GM23338 (cell line): ENCODE measurements around the gene STK36.

Experiments used
- CREB1 ChIP-seq: fragments of 250-450 bp; sonication (Bioruptor Pico); IDR thresholded peaks from 2 replicates; pipeline ENCODE4 v1.5.0; 2020; ENCODE audit warnings: low read depth, mild to moderate bottlenecking, moderate library complexity
- ETS1 ChIP-seq: IDR thresholded peaks from 2 replicates; pipeline ENCODE4 v1.6.1; 2016; ENCODE audit warnings: antibody characterized with exemption
- EZH2 ChIP-seq: fragments of 200-600 bp; sonication (generic); IDR thresholded peaks from one replicate; pipeline ENCODE4 v1.8.0; 2017; ENCODE audit warnings: antibody characterized with exemption, mild to moderate bottlenecking, low read depth; ENCODE audit not compliant: unreplicated experiment
- EZH2phosphoT487 ChIP-seq: fragments of 200-600 bp; sonication (generic); IDR thresholded peaks from one replicate; pipeline ENCODE4 v1.8.1; 2018; ENCODE audit warnings: antibody characterized with exemption; ENCODE audit not compliant: unreplicated experiment
- JUNB ChIP-seq: IDR thresholded peaks from one replicate; pipeline ENCODE4 v1.6.1; 2016; ENCODE audit warnings: antibody characterized with exemption; ENCODE audit not compliant: unreplicated experiment
- POLR2AphosphoS5 ChIP-seq: IDR thresholded peaks from 2 replicates; pipeline ENCODE4 v1.6.1; 2016; ENCODE audit warnings: antibody characterized with exemption, low read depth
- STAT1 ChIP-seq: IDR thresholded peaks from one replicate; pipeline ENCODE4 v1.6.1; 2016; ENCODE audit warnings: antibody characterized with exemption; ENCODE audit not compliant: unreplicated experiment
- ZNF331 ChIP-seq: fragments of 250-450 bp; sonication (Bioruptor Pico); IDR thresholded peaks from 2 replicates; pipeline ENCODE4 v1.5.0; 2020; ENCODE audit warnings: low read depth, mild to moderate bottlenecking, moderate library complexity
- TF ChIP-seq, protein P1 (sequence below), 2 experiments: fragments of 200-600 bp in 1 of 2; sonication (generic) in 1 of 2; conservative IDR thresholded peaks; 2 replicates each; pipeline versions ENCODE4 v1.5.1 to v1.6.1; 2016 to 2017; ENCODE audit warnings: antibody characterized with exemption in 2 of 2, low read depth in 2 of 2, mild to moderate bottlenecking in 2 of 2, moderate library complexity in 1 of 2
- TF ChIP-seq, protein P2 (sequence below): IDR thresholded peaks from one replicate; pipeline ENCODE4 v1.6.1; 2018; ENCODE audit warnings: antibody characterized with exemption; ENCODE audit not compliant: unreplicated experiment
- TF ChIP-seq, protein P3 (sequence below): fragments of 250-450 bp; sonication (Bioruptor Pico); IDR thresholded peaks from 2 replicates; pipeline ENCODE4 v1.5.0; 2020; ENCODE audit warnings: mild to moderate bottlenecking, moderate library complexity

DNA sequence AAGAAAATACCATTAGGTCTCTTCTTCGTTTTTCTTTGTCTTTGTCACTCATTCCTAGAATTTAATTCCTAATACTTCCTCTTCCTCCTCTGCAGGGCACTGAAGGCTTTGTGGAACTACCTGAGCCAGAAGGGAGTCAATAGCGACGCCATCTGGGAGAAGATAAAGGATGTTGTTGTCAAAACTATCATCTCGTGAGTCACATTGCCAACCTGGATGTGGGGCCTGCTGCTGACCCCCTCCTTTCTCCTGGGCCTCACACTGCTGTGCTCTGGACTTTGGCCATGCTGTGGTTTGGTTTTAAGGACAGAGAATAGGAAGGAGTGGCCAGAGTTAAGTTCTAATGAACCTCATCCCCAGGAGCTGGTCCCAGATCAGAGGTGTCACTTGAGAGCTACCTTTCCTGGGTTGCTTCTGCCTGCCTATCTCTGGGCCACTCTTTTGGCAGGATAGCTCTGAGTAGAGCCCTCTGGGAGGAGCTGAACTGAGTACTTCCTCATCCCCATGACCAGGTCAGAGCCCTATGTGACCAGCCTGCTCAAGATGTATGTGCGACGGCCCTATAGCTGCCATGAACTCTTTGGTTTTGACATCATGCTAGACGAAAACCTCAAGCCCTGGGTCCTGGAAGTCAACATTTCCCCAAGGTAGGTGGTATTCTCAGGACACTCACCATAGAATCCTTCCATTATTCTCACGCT is 77.0 kb downstream of the STK36 start:
- TF ChIP-seq, protein P1, sequence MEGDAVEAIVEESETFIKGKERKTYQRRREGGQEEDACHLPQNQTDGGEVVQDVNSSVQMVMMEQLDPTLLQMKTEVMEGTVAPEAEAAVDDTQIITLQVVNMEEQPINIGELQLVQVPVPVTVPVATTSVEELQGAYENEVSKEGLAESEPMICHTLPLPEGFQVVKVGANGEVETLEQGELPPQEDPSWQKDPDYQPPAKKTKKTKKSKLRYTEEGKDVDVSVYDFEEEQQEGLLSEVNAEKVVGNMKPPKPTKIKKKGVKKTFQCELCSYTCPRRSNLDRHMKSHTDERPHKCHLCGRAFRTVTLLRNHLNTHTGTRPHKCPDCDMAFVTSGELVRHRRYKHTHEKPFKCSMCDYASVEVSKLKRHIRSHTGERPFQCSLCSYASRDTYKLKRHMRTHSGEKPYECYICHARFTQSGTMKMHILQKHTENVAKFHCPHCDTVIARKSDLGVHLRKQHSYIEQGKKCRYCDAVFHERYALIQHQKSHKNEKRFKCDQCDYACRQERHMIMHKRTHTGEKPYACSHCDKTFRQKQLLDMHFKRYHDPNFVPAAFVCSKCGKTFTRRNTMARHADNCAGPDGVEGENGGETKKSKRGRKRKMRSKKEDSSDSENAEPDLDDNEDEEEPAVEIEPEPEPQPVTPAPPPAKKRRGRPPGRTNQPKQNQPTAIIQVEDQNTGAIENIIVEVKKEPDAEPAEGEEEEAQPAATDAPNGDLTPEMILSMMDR (conservative IDR thresholded peaks at IDR 0.05; ENCODE audit: low read depth in 2 of 2) = no peak
- no peak for TF ChIP-seq EZH2
- TF ChIP-seq POLR2AphosphoS5 = no peak
- TF ChIP-seq EZH2phosphoT487 = no peak
- no peak for TF ChIP-seq JUNB
- no peak for TF ChIP-seq ETS1
- no peak for TF ChIP-seq CREB1
- TF ChIP-seq, protein P2, sequence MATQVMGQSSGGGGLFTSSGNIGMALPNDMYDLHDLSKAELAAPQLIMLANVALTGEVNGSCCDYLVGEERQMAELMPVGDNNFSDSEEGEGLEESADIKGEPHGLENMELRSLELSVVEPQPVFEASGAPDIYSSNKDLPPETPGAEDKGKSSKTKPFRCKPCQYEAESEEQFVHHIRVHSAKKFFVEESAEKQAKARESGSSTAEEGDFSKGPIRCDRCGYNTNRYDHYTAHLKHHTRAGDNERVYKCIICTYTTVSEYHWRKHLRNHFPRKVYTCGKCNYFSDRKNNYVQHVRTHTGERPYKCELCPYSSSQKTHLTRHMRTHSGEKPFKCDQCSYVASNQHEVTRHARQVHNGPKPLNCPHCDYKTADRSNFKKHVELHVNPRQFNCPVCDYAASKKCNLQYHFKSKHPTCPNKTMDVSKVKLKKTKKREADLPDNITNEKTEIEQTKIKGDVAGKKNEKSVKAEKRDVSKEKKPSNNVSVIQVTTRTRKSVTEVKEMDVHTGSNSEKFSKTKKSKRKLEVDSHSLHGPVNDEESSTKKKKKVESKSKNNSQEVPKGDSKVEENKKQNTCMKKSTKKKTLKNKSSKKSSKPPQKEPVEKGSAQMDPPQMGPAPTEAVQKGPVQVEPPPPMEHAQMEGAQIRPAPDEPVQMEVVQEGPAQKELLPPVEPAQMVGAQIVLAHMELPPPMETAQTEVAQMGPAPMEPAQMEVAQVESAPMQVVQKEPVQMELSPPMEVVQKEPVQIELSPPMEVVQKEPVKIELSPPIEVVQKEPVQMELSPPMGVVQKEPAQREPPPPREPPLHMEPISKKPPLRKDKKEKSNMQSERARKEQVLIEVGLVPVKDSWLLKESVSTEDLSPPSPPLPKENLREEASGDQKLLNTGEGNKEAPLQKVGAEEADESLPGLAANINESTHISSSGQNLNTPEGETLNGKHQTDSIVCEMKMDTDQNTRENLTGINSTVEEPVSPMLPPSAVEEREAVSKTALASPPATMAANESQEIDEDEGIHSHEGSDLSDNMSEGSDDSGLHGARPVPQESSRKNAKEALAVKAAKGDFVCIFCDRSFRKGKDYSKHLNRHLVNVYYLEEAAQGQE = no peak
- no peak for TF ChIP-seq ZNF331
- TF ChIP-seq STAT1 = no peak
- TF ChIP-seq, protein P3, sequence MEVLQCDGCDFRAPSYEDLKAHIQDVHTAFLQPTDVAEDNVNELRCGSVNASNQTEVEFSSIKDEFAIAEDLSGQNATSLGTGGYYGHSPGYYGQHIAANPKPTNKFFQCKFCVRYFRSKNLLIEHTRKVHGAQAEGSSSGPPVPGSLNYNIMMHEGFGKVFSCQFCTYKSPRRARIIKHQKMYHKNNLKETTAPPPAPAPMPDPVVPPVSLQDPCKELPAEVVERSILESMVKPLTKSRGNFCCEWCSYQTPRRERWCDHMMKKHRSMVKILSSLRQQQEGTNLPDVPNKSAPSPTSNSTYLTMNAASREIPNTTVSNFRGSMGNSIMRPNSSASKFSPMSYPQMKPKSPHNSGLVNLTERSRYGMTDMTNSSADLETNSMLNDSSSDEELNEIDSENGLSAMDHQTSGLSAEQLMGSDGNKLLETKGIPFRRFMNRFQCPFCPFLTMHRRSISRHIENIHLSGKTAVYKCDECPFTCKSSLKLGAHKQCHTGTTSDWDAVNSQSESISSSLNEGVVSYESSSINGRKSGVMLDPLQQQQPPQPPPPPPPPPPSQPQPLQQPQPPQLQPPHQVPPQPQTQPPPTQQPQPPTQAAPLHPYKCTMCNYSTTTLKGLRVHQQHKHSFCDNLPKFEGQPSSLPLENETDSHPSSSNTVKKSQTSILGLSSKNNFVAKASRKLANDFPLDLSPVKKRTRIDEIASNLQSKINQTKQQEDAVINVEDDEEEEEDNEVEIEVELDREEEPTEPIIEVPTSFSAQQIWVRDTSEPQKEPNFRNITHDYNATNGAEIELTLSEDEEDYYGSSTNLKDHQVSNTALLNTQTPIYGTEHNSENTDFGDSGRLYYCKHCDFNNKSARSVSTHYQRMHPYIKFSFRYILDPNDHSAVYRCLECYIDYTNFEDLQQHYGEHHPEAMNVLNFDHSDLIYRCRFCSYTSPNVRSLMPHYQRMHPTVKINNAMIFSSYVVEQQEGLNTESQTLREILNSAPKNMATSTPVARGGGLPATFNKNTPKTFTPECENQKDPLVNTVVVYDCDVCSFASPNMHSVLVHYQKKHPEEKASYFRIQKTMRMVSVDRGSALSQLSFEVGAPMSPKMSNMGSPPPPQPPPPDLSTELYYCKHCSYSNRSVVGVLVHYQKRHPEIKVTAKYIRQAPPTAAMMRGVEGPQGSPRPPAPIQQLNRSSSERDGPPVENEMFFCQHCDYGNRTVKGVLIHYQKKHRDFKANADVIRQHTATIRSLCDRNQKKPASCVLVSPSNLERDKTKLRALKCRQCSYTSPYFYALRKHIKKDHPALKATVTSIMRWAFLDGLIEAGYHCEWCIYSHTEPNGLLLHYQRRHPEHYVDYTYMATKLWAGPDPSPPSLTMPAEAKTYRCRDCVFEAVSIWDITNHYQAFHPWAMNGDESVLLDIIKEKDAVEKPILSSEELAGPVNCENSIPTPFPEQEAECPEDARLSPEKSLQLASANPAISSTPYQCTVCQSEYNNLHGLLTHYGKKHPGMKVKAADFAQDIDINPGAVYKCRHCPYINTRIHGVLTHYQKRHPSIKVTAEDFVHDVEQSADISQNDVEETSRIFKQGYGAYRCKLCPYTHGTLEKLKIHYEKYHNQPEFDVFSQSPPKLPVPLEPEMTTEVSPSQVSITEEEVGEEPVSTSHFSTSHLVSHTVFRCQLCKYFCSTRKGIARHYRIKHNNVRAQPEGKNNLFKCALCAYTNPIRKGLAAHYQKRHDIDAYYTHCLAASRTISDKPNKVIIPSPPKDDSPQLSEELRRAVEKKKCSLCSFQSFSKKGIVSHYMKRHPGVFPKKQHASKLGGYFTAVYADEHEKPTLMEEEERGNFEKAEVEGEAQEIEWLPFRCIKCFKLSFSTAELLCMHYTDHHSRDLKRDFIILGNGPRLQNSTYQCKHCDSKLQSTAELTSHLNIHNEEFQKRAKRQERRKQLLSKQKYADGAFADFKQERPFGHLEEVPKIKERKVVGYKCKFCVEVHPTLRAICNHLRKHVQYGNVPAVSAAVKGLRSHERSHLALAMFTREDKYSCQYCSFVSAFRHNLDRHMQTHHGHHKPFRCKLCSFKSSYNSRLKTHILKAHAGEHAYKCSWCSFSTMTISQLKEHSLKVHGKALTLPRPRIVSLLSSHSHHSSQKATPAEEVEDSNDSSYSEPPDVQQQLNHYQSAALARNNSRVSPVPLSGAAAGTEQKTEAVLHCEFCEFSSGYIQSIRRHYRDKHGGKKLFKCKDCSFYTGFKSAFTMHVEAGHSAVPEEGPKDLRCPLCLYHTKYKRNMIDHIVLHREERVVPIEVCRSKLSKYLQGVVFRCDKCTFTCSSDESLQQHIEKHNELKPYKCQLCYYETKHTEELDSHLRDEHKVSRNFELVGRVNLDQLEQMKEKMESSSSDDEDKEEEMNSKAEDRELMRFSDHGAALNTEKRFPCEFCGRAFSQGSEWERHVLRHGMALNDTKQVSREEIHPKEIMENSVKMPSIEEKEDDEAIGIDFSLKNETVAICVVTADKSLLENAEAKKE (CRISPR knock-in tag) = no peak
